ENCODE results near the gene SIGLEC10. TPM values are rescaled to one million over a fixed set of nuclear protein-coding genes. Genes with fewer than 3 reads are reported as not detected.

Gene SIGLEC10
- total RNA-seq, 1 experiment from 2014 or later: not detected

DNA sequence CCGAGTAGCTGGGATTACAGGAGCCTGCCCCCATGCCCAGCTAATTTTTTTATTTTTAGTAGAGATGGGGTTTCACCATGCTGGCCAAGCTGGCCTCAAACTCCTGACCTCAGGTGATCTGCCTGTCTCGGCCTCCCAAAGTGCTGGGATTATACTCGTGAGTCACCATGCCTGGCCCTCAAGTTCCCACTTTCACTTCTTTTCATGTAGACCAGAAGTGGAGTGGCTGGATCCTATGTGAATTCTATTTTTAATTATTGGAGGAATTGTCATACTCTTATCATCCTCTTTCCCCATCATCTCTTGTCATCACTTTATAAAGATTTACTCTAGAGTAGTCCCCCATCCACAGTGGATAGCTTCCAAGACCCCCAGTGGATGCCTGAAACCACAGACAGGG lies 12.8 kb upstream of the SIGLEC10 start:
- ChIA-PET POLR2A (no interaction called here), CTCF (no interaction called here), RAD21 (ENCODE audit: low non-redundant PET in 1 of 2, low total read pairs in 2 of 2, uncharacterized antibody in 2 of 2, unreplicated experiment in 2 of 2) (no interaction called here)
- Histone ChIP-seq H3K36me3 (ENCODE audit: control insufficient read depth in 1 of 2, insufficient read depth in 2 of 2, low read length in 2 of 2) (no peaks in the 10 kb centered on the region), H3K79me2 (ENCODE audit: insufficient read depth, low read length) (no peaks in the 10 kb centered on the region), H3K4me3 (replicated peaks in 1 of 2; ENCODE audit: low read depth in 1 of 2, low read length in 2 of 2) (no peak overlapping the region), H4K20me1 (ENCODE audit: insufficient read depth) (no peaks in the 10 kb centered on the region), H3K27ac (ENCODE audit: low read depth, low read length) (no peak overlapping the region), H3K4me1 (ENCODE audit: control insufficient read depth in 1 of 2, insufficient read depth in 2 of 2, low read length in 2 of 2) (no peaks in the 10 kb centered on the region), H3K9ac (ENCODE audit: low read length) (no peak overlapping the region), H2AFZ (ENCODE audit: low read depth, low read length, poor library complexity, severe bottlenecking) (no peak overlapping the region), H3K9me3 (ENCODE audit: control insufficient read depth in 1 of 2, insufficient read depth in 1 of 2, low read depth in 1 of 2, low read length in 2 of 2) (no peaks in the 10 kb centered on the region), H3K9me2 (ENCODE audit: insufficient read depth) (no peaks in the 10 kb centered on the region), H3K4me2 (ENCODE audit: low read length) (no peak overlapping the region), H3K27me3 (ENCODE audit: insufficient read depth, low read length) (peaks cover 55% of the 10 kb centered on the region)
- intact Hi-C loops (cut with micrococcal nuclease): no loop called here
- DNase-seq (ENCODE audit: low read depth, low spot score): no peak
- ATAC-seq: no peak
- BruUV-seq (replicated peaks): no TSS peak
- TF ChIP-seq, protein P1, sequence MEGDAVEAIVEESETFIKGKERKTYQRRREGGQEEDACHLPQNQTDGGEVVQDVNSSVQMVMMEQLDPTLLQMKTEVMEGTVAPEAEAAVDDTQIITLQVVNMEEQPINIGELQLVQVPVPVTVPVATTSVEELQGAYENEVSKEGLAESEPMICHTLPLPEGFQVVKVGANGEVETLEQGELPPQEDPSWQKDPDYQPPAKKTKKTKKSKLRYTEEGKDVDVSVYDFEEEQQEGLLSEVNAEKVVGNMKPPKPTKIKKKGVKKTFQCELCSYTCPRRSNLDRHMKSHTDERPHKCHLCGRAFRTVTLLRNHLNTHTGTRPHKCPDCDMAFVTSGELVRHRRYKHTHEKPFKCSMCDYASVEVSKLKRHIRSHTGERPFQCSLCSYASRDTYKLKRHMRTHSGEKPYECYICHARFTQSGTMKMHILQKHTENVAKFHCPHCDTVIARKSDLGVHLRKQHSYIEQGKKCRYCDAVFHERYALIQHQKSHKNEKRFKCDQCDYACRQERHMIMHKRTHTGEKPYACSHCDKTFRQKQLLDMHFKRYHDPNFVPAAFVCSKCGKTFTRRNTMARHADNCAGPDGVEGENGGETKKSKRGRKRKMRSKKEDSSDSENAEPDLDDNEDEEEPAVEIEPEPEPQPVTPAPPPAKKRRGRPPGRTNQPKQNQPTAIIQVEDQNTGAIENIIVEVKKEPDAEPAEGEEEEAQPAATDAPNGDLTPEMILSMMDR (IDR thresholded peaks at IDR 0.05 in 2 of 3, conservative IDR thresholded peaks at IDR 0.05 in 1 of 3; ENCODE audit: borderline replicate concordance in 1 of 3, insufficient read depth in 1 of 3, low read depth in 2 of 3, low read length in 2 of 3): no peak

GRCh38 chr19:51427201-51427600 lies 9.8 kb upstream of the SIGLEC10 start:
- intact Hi-C loops (cut with micrococcal nuclease): no loop called here
- CTCF ChIA-PET: interaction anchor here (0.7 kb wide), 1 partner anchor 49 kb away, joined by 3 read pairs; no protein-coding TSS in a partner anchor
- DNase-seq (ENCODE audit: low read depth, low spot score): no peak
- no peak for ATAC-seq
- no peaks in the 10 kb centered on the region for H3K9me3 ChIP-seq (ENCODE audit: control insufficient read depth in 1 of 2, insufficient read depth in 1 of 2, low read depth in 1 of 2, low read length in 2 of 2)
- H3K4me1 ChIP-seq (ENCODE audit: control insufficient read depth in 1 of 2, insufficient read depth in 2 of 2, low read length in 2 of 2): no peaks in the 10 kb centered on the region
- H3K9me2 ChIP-seq (ENCODE audit: insufficient read depth): no peaks in the 10 kb centered on the region
- BruUV-seq (replicated peaks): no TSS peak
- no peak overlapping the region for H3K27ac ChIP-seq (ENCODE audit: low read depth, low read length)
- H2AFZ ChIP-seq (ENCODE audit: low read depth, low read length, poor library complexity, severe bottlenecking): no peak overlapping the region
- H3K79me2 ChIP-seq (ENCODE audit: insufficient read depth, low read length): no peaks in the 10 kb centered on the region
- no peak overlapping the region for H3K4me2 ChIP-seq (ENCODE audit: low read length)
- H3K4me3 ChIP-seq (replicated peaks in 1 of 2; ENCODE audit: low read depth in 1 of 2, low read length in 2 of 2): no peak overlapping the region
- H3K27me3 ChIP-seq (ENCODE audit: insufficient read depth, low read length): peaks cover 55% of the 10 kb centered on the region
- H3K36me3 ChIP-seq (ENCODE audit: control insufficient read depth in 1 of 2, insufficient read depth in 2 of 2, low read length in 2 of 2): no peaks in the 10 kb centered on the region
- H3K9ac ChIP-seq (ENCODE audit: low read length): no peak overlapping the region
- H4K20me1 ChIP-seq (ENCODE audit: insufficient read depth): no peaks in the 10 kb centered on the region
- POLR2A ChIA-PET: no interaction called here
- RAD21 ChIA-PET (ENCODE audit: low non-redundant PET in 1 of 2, low total read pairs in 2 of 2, uncharacterized antibody in 2 of 2, unreplicated experiment in 2 of 2): no interaction called here
- TF ChIP-seq ELF1 (IDR thresholded peaks at IDR 0.05; ENCODE audit: borderline replicate concordance, low read depth) (no peak), MAX (IDR thresholded peaks at IDR 0.05) (no peak), CBX3 (IDR thresholded peaks at IDR 0.05; ENCODE audit: low read depth) (no peak), ATF3 (IDR thresholded peaks at IDR 0.05) (no peak), JUND (IDR thresholded peaks at IDR 0.05) (no peak), EZH2phosphoT487 (IDR thresholded peaks at IDR 0.05; ENCODE audit: borderline replicate concordance) (no peak), YY1 (IDR thresholded peaks at IDR 0.05; ENCODE audit: extremely low read depth, insufficient replicate concordance, low read depth, low read length) (no peak), RAD21 (IDR thresholded peaks at IDR 0.05; ENCODE audit: low read depth) (no peak), SRF (IDR thresholded peaks at IDR 0.05; ENCODE audit: low read depth) (no peak), ZBTB33 (IDR thresholded peaks at IDR 0.05; ENCODE audit: extremely low read depth, insufficient replicate concordance, low read length) (no peak), ZFX (IDR thresholded peaks at IDR 0.05) (no peak)
- TF ChIP-seq, protein P2, sequence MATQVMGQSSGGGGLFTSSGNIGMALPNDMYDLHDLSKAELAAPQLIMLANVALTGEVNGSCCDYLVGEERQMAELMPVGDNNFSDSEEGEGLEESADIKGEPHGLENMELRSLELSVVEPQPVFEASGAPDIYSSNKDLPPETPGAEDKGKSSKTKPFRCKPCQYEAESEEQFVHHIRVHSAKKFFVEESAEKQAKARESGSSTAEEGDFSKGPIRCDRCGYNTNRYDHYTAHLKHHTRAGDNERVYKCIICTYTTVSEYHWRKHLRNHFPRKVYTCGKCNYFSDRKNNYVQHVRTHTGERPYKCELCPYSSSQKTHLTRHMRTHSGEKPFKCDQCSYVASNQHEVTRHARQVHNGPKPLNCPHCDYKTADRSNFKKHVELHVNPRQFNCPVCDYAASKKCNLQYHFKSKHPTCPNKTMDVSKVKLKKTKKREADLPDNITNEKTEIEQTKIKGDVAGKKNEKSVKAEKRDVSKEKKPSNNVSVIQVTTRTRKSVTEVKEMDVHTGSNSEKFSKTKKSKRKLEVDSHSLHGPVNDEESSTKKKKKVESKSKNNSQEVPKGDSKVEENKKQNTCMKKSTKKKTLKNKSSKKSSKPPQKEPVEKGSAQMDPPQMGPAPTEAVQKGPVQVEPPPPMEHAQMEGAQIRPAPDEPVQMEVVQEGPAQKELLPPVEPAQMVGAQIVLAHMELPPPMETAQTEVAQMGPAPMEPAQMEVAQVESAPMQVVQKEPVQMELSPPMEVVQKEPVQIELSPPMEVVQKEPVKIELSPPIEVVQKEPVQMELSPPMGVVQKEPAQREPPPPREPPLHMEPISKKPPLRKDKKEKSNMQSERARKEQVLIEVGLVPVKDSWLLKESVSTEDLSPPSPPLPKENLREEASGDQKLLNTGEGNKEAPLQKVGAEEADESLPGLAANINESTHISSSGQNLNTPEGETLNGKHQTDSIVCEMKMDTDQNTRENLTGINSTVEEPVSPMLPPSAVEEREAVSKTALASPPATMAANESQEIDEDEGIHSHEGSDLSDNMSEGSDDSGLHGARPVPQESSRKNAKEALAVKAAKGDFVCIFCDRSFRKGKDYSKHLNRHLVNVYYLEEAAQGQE (IDR thresholded peaks at IDR 0.05; ENCODE audit: low read depth): no peak

Data from HCT116 (cell line).